ENCODE results near the gene KIRREL3.

The KIRREL3 gene

DNA sequence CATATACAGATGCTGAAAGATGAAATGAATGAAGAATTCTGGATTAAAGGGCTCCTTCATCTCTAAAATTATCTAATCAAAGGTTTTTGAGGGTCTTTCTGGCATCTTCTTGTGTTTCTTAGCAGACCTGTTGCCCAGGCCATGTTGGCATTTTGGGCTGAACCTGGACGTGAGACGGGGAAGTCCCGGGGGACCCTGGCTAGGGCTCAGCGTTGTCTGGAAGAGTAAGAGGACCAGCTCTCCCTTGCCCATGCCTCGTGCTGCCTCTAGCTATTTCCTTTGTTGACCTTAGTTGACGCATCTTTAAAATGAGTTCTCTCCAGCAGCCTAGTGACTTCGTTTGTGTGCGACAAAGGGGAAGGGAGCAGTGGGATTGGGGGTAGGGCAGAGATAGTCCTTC, 492.9 kb downstream of the KIRREL3 start:
- DNase-seq (ENCODE audit: low read depth), result no peak

DNA sequence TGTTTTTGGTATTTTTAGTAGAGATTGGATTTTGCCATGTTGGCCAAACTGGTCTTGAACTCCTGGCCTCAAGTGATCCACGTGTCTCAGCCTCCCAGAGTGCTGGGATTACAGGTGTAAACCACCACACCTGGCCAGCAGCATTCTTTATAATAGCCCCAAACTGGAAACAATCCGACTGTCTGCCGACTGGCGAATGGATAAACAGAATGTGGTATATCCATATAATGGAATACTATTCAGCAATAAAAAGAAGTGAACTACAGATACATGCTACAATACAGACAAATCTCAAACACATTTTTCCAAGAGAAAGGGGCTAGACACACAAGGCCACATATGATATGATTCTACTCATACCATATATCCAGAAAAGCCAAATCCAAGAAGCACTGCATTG, 493.8 kb downstream of the KIRREL3 start:
- no peak for DNase-seq (ENCODE audit: low read depth)

DNA sequence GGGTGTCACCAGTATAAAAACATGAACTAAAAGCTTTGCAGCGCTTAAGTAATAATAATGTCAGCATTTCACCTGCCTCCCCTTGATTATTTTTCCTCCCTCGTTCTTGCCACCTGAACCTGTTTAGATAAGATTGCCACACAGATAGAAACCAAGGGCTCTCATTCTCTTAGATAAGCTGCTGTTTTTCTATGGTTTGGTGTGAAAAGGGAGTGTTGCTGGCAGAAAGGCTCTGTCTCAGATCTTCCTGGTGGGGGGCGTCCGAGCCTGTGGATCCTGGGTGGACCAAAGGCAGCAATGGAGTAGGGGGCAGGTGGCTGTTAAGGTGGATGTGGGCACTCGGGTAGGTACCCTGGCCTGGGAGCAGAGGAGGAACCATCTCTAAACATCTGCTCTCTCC, 497.6 kb downstream of the KIRREL3 start:
- no peak for DNase-seq (ENCODE audit: low read depth)

DNA sequence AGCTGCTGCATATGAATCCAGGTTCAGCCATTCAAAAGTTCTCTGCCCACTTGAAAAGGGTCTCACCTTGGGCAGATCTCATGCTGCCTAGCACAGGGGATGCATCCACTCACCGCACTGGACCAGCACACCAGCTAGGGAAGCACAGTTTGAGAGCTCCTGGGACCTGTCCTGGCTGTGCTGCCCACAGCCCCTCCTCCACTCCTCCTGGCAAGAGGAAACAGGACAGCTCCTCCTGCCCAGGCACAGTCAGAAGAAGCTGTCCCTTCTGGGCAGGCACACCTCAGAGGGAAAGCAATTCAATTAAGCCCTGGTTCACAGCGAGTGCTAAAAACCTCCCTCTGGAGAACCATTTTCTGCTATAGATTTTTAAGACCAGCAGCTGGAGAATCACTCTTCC, 498.4 kb downstream of the KIRREL3 start:
- DNase-seq (ENCODE audit: low read depth), result no peak

DNA sequence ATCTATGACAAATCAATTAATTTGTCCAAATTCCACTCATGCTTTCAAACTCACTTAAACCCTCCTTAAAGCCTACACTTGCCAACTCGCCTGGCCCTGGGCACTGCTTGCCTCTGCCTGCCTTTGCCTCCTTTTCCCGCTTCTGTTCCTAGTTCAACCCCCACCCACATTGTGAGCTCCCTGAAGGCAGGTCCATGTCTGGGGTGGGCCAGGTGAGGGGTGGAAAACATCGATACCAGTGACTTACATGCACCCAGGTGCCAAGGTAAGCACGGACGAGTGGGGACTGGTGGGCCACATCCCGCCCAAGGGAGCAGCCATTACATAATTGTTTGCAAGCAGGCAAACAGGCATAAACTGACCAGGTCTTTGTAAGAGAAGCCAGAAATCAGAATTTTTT, 498.9 kb downstream of the KIRREL3 start:
- DNase-seq (ENCODE audit: low read depth), result no peak

DNA sequence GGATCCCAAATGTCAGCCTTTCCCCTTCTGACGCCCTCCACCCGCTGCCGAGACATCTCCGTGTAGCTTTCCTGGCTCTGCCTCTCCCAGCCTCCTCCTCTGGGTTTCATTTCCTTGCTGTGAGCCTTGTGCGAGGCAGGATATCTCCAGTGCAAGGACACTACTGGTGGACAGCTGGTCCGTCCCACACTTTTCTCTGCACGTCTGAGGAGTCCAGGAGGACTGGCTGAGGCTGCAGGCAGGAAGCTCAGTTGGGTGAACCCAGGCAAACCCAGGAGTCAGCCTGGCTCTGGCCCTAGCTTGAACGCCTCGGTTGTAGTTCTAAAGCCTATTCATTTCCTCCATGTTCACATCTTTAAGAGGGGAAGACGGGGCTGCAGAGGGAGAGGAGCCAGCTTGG, 499.6 kb downstream of the KIRREL3 start:
- no peak for DNase-seq (ENCODE audit: low read depth)

DNA sequence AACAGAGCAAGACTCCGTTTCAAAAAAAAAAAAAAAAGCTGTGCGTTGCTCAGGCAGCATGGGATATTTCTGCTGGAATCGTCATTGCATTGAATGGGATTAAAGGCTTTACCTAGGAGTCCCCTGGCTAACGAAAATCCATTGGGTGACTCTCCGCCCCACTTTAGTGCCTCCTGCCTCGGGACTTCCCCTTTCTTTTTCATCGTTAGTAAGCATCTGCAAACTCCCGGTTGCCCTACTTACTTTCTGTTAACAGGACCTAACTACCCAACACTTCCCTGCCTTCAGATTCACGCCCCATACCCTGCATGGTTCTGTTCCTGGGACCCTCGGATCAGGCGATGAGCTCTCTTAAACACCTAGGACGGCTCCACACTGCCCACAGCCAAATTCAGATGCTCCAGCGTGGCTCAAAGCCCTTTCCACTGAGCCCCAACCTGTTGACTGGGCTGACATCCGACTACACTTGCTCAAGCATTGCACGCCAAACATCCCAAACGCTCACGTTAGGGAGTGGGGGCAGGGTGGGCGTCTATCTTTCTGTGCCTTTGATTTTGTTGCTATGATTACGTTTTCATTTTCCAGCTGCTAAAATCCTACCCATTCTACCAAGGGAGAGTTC, 501.3 kb downstream of the KIRREL3 start:
- no peak for DNase-seq (ENCODE audit: low read depth)

DNA sequence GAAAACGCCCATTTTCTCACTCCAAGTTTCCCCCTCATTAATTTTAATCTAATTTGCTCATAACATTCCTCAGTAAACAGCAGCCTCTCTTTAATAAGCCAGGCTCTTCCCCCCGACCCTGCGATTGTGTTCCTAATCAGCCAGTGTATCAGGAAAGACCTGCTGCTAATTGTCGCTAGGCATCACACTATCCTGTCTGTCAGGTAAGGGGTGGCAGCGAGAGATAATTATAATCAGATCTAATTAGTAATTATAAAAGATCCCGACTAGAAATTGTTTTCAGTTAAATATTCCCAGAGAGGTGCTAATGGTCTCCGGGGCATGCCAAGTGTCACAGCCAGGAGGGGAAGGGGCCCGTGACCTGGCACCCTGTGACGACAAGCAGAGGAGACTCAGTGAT, 502.3 kb downstream of the KIRREL3 start:
- DNase-seq (ENCODE audit: low read depth), result no peak

DNA sequence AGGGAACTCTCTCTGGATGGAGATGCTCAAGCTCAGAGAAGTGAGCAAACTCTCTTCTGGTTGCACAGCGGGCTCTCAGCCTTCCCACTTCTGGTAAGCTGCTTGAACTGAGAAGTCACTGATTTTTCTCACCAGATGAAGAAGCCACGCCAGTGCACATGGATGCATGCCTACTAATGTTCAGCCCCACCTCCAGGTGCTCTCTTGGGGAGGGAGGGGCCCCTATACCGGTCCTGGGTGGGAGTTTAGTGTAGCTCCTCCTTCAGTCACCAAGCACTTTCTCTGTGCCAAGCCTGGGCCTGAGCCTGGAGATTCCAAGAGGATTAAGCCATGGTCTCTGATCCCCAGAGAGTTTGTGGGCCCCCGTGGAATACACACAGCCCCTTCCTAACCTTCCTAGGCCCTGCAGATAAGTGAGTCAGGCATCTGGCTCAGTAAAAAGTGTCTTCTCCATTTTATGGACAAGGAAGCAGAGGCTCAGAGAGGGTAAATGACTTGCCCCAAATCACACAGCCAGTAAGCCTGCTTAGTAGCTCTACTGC, 502.9 kb downstream of the KIRREL3 start:
- DNase-seq (ENCODE audit: low read depth), result no peak

DNA sequence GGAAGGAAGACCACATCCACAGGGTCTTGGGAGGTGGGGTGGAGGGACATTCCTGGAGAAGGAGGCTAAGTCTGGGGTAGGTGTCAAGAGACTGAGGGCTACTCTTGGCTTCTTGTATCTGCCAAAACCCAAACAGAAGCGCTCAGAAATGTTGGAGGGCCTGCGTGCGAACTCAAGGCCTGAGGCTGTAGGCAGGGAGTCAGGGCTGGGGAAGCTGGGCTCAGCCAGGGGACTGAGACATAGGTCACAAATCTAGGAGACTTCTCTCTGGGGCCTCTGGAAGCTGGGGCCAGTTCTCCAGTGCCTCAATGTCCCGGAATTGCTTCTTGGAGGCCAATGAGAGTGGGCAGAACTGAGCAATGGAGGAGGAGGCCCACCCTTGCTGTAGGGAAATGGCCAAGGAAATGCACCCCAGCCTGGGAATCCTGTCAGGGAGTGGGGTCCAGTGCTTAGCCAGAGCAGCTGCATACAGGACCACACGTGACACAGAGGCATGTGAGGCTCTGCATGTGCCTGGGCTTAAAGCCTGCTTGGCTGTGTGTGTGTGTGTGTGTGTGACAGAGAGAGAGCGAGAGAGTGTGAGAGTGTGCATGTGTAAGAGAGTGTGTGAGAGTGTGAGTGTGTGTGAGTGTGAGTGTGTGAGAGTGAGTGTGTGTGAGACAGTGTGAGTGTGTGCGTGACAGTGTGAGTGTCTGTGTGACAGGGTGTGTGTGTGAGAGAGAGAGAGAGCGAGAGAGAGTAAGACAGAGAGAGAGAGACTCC, 503.8 kb downstream of the KIRREL3 start:
- no peak for DNase-seq (ENCODE audit: low read depth)

DNA sequence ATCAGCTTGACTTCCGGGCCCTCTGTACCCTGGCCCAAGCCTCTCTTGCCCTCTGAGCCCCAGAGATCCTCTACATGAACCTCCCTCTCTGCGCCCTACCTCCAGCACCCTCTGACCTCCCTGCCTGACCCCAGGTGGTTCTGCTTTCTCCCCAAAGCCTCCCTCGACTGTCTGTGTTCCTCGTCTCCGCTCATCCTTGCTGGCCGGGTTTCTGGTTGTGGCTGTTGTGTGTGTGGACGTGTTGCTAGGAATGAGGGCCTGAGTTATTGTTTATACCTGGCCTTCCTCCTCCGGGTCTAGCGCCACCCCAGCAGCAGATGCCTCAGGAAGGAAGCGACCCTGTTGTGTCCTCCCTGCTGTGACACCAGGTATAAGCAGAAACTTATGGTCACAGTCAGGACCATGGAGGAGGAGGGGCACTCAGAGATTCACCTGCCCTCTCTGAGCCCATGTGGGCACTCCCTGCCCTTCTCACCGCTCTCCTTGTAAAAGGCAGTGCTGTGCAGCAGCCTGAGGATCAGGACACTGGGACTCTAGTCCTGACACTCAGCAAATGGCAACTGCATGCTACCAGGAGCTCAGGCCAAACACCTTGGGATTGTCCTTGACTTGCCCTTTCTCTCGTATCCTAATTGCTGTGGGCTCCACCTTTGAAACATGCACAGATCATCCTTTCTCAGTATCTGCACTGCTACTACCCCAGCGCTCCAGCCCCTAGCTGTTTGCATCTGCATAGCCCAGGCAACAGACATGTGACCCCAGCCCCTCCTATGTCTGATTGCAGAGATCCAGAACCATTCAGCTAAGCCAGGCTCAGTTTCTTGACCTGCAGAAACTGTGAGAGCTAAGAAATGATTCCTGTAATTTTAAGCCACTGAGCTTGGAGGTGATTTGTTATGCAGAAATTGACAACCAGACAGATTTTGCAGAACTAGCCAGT, 505.0 kb downstream of the KIRREL3 start:
- no peak for DNase-seq (ENCODE audit: low read depth)

DNA sequence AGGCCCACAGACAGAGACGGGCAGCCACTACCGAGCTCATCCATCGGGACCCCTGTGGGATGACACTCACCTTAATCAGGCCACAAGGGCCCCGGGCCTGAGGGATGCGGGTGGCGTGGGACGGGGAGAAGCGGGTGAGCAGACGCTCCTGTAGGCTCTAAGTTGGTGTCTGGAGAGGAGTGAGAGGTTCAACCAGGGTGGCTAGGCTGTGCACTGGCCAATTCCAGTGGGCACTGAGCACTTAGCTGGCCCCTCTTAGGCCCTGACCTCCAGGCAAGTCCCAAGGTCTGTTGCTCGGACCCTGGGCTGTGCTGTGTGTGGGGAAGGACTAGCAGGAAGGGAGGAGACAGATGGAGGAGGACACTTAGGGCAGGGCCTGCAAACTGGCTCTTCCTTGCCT, 505.7 kb downstream of the KIRREL3 start:
- DNase-seq (ENCODE audit: low read depth), result no peak

DNA sequence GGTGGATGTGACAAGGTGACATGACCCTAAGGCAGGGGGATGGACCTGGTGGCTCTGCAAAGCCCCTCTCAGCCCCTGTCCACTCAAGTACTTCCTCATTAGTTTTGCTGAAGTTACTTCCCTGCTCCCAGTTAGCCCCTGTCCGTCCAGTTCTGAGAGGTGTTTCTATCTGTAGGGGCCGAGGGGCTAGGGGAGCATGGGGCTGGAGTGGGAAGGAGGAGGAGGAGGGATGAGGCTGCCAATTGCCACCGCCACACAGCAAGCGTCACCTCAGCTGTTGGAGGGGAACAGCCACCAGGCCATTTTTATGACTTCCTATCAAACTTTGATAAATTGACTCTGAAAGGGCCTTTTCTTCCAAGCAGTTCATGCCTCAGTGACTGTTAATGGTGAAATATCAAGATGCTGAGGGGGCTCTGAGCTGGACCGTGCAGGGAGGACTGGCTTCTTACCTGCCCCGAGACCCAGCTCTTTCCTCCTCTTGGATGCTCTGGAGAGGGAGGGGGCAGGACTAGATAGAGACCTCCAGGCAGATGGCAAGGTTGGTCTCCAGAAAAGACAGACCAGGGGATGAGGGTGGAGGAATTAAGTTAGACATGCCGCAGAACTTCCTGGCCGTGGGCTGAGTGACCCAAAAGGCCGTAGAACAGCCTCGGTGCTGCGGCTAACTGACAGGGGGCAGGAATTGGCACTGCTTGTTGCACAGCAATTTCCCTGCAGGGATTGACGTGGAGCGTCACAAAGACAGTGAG, 508.1 kb downstream of the KIRREL3 start:
- no peak for DNase-seq (ENCODE audit: low read depth)

DNA sequence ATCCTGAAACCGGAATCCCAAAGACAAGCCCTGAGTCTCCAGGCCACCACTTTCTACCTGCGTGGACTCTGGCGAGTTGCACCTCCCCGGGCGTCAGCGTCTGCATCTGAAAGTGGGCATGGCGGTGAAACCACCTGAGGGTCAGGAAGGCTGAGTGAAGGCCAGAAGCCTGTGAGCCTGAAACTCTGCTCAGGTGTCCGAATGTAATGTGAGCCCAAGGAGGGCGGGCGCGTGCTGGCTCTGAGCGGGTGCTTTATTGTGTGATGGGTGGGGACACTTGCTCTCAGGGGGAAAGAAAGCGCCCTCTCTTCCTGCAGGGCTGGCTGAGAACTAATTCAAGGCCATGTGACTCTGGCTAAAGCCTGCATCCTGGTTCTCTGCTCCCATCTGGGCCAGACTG, 509.5 kb downstream of the KIRREL3 start:
- no peak for DNase-seq (ENCODE audit: low read depth)

DNA sequence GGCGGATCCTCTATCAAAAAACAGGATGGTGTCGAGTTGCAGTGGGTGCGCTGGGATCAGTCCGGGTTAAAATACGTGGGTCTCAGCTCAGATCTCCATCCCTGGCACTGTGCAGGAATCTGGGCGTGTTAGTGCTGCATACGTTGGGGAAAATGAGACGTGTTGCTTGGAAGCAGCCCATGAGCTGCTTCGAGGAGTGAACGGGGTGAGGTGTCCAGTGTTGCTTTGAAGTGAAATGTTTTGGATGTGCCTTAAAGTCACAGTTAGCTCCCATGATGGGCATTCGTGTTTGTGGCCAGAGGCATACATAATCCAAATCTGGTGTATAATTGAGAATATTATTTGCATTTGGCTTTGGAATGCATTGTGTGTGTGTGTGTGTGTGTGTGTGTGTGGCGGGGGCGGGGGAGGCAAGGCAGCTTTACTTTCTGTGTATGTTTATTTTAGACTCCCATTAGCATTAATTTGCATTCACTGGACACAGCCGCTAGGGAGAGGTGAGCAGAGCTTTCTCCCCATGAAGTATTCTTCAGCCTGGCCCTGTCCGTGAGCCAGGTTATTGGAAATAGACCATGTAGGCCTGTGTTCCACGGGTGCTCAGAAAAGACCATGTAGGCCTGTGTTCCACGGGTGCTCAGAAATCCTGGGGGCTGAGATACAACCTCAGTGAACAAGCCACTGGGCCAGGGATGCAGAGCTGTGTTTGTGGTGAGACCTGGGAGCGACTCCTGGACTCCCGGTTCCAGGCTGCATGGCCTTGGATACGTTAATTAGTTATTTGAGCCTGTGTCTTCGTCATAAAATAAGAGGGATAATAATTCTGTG, 510.5 kb downstream of the KIRREL3 start:
- no peak for DNase-seq (ENCODE audit: low read depth)

DNA sequence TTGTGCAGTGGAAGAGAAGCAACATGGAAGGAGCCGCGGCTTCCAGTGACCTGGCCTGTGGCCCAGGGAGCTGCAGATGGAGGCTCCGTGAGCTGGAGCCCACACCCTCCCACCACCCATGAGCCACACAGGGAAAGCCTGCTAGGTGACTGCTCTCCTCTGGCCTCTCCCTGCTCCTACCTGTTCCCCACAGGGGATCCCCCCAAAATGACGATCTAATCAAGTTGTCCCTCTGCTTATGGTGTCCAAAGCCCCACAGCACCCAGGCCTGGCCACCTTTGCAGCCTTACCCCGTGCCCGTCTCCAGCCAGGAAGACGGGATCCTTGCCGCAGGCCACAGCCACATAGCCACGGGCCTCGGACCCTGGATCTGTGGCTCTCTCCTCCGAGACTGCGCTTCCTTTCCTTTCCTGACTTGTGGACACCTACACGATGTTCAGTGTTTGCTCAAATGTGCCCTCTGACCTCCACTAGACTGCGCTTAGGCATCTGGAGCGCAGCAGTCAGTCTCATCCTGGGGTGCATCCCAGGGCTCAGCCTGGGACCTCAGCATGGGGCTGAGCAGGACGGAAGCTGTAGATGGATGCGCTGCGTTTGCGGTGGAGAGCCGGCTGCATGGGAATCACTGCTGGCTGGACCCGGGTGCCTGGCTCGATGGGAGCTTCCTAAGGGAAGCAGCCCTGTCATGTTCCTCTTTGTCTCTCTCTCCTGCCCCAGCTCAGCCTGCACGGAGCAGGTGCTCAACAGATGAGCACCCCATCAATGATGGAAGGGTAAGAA, 511.8 kb downstream of the KIRREL3 start:
- no peak for DNase-seq (ENCODE audit: low read depth)

DNA sequence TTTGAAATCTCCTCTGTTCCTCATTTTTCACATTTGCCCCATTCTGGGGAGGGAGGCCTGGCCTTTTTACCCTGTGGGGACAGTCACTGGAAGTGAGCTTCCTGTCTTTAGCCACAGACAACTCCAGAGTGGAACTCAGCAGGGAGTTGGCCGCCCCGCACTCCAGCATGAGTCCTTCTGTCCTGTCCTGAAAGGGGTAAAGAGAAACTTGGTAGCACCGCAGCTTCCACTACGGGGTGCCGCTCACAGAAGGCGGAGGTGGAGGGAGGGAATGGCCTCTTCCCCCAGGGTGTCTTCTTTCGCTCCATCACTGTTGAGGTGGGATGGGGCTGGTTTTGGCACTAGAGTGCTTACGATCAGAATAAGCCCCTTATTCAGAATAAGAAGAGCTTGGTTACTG, 512.9 kb downstream of the KIRREL3 start:
- DNase-seq (ENCODE audit: low read depth), result no peak

DNA sequence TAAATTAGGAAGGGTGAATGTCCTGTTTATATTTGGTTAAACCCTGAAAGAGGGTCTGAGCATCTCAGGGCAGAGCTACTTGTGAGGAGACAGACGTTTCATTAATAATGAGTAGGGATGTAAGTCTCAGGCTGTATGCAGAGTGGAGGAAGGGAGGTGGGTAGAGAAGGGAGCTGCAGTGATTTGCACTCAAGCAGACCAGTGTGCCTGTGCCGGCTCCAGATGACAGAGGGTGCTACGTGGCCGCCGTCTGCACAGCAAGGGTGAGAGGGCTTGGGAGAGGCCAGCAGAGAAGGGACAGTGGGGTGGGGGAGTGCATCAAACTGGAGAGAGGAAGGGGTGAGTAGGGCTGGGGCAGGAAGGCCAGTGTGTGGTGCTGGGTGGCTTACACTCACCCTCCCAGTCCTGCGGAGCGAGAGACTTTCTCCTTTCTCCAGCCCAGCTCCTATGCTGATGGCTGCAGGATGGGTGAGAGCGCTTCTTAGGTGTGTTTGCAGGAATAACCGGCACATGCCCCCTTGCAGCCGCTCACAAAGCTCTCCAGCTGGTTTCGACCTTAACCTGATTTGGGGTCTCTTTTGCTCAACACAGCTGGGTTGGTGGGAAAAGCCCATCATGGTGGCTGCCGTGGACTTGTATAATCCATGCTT, 514.5 kb downstream of the KIRREL3 start:
- DNase-seq (ENCODE audit: low read depth), result no peak

DNA sequence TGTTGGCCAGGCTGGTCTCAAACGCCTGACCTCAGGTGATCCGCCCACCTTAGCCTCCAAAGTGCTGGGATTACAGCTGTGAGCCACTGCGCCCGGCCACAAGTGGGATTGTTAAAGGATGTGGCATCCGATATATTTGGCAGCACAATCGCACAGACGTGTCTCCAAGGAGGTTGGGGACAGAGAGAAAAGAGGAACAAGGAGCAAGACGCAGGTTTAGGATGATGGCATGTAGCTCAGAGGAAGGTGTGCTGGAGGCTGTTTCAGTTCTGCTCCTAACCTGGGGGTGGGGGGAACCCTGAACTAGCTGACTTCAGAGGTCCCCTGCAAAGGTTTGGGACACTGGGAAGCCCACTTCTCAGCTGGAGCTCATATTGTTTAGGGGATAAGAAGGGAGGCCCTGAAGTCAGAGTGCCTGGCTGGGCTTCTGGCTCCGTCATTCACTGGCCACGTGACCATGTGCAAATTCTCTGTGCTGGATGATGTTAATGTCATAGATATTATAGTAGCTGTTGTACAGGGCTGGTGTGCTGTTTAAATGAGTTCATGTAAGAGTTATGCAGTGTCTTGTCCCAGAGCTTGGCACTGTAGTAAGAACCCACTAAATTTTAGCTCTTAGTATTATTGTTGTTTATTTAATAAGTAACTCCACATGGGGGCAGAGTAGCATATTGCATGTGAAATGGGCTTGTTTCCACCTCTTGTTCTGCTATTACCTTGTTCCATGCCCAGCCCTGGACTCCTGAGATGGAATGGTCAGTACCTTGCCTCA, 515.4 kb downstream of the KIRREL3 start:
- no peak for DNase-seq (ENCODE audit: low read depth)

All from activated T-helper 1 cell treated with Interleukin-2 at 50 U/mL for 16 hours (primary cell).